ENCODE data around the gene STIMATE. TPM values are rescaled to one million over a fixed set of nuclear protein-coding genes. Genes with fewer than 3 reads are reported as not detected.
A peak's percentile ranks its signal among the peaks of the same experiment; 100 is the strongest.

STIMATE gene
- total and polyA plus RNA-seq, 2 donors from 2014 or later, result 21.4 to 23.3 TPM

- Histone ChIP-seq H3K36me3 (ENCODE audit: control insufficient read depth in 2 of 3, insufficient read depth in 3 of 3, low read length in 3 of 3) (no peaks in the 10 kb centered on the region), H3K27ac (ENCODE audit: low read depth in 2 of 2, low read length in 2 of 2) (no peak overlapping the region), H3K9me3 (ENCODE audit: control insufficient read depth in 2 of 3, insufficient read depth in 1 of 3, low read length in 3 of 3) (no peaks in the 10 kb centered on the region), H3K27me3 (ENCODE audit: control insufficient read depth, insufficient read depth, low read length) (no peaks in the 10 kb centered on the region), H3K9ac (ENCODE audit: low read length in 3 of 3) (no peak overlapping the region), H3K4me3 (ENCODE audit: low read length in 3 of 3) (peak overlapping the region in 1 of 3 donors; percentile 78), H3K4me1 (ENCODE audit: control insufficient read depth in 2 of 3, insufficient read depth in 2 of 3, low read depth in 1 of 3, low read length in 3 of 3) (peaks cover 0 to 32% (median 27%) of the 10 kb centered on the region in 3 donors)
- TF ChIP-seq CTCF (IDR thresholded peaks at IDR 0.05; ENCODE audit: borderline replicate concordance, extremely low read depth, insufficient read depth), result no peak
- no peak for DNase-seq
- FAIRE-seq, result no peak
- intact Hi-C loops (cut with DNase I), result no loop called here
Measured at GRCh38 chr3:52895418-52895817, 1.9 kb downstream of the STIMATE start.

GRCh38 chr3:52894756-52895155, 2.6 kb downstream of the STIMATE start:
- intact Hi-C loops (cut with DNase I), result no loop called here
- no peak for FAIRE-seq
- Histone ChIP-seq H3K9me3 (ENCODE audit: control insufficient read depth in 2 of 3, insufficient read depth in 1 of 3, low read length in 3 of 3) (no peaks in the 10 kb centered on the region), H3K27me3 (ENCODE audit: control insufficient read depth, insufficient read depth, low read length) (no peaks in the 10 kb centered on the region), H3K4me1 (ENCODE audit: control insufficient read depth in 2 of 3, insufficient read depth in 2 of 3, low read depth in 1 of 3, low read length in 3 of 3) (peaks cover 0 to 39% (median 27%) of the 10 kb centered on the region in 3 donors), H3K9ac (ENCODE audit: low read length in 3 of 3) (no peak overlapping the region), H3K27ac (ENCODE audit: low read depth in 2 of 2, low read length in 2 of 2) (no peak overlapping the region), H3K4me3 (ENCODE audit: low read length in 3 of 3) (no peak overlapping the region), H3K36me3 (ENCODE audit: control insufficient read depth in 2 of 3, insufficient read depth in 3 of 3, low read length in 3 of 3) (no peaks in the 10 kb centered on the region)
- TF ChIP-seq CTCF (IDR thresholded peaks at IDR 0.05; ENCODE audit: borderline replicate concordance, extremely low read depth, insufficient read depth), result no peak
- DNase-seq, result no peak

- DNase-seq, result no peak
- FAIRE-seq, result no peak
- Histone ChIP-seq H3K9me3 (ENCODE audit: control insufficient read depth in 2 of 3, insufficient read depth in 1 of 3, low read length in 3 of 3) (no peaks in the 10 kb centered on the region), H3K36me3 (ENCODE audit: control insufficient read depth in 2 of 3, insufficient read depth in 3 of 3, low read length in 3 of 3) (no peaks in the 10 kb centered on the region), H3K4me1 (ENCODE audit: control insufficient read depth in 2 of 3, insufficient read depth in 2 of 3, low read depth in 1 of 3, low read length in 3 of 3) (peaks cover 0 to 39% (median 27%) of the 10 kb centered on the region in 3 donors), H3K27ac (ENCODE audit: low read depth in 2 of 2, low read length in 2 of 2) (peak overlapping the region in 1 of 2 donors; percentile 9), H3K27me3 (ENCODE audit: control insufficient read depth, insufficient read depth, low read length) (no peaks in the 10 kb centered on the region), H3K9ac (ENCODE audit: low read length in 3 of 3) (no peak overlapping the region), H3K4me3 (ENCODE audit: low read length in 3 of 3) (peak overlapping the region in 1 of 3 donors; percentile 28)
- no peak for TF ChIP-seq CTCF (IDR thresholded peaks at IDR 0.05; ENCODE audit: borderline replicate concordance, extremely low read depth, insufficient read depth)
- intact Hi-C loops (cut with DNase I), result no loop called here
Measured at GRCh38 chr3:52893723-52894122, 3.6 kb downstream of the STIMATE start.

Measured in kidney (tissue), 14 donors.